ENCODE data around the gene ALKBH8.
"Not testable (repeated sequence)": the region's sequence is repeated elsewhere in the genome, so short reads cannot be mapped to it uniquely, and the experiment has no call there.

Gene ALKBH8

DNA sequence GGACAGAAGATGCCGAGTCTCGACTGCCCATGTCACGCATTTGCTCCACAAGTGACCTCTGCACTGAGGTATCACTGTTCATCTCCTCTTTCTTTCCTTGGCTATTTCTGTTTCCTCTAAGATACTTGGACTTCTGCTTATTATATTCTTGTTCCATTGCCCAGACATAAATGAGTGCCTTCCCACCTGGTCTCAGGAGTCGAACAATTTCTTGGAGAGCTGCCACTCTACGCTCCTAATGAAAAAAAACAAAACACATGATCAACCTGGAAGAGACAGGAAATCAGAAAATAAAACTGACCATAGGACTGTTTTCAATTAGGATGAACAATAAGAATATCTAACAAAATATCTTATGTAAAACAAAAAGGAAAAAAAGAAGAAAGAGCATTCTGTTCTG, 60.6 kb downstream of the ALKBH8 start:
- no peak for FAIRE-seq

GRCh38 chr11:107501713-107502112, 63.8 kb downstream of the ALKBH8 start:
- no peak for FAIRE-seq

- FAIRE-seq, result not testable (repeated sequence)
Measured at GRCh38 chr11:107497371-107497770, 68.2 kb downstream of the ALKBH8 start.

GRCh38 chr11:107496011-107496410, 69.5 kb downstream of the ALKBH8 start:
- no peak for FAIRE-seq

GRCh38 chr11:107494055-107494454, 71.5 kb downstream of the ALKBH8 start:
- FAIRE-seq, result no peak

GRCh38 chr11:107493117-107493516, 72.4 kb downstream of the ALKBH8 start:
- FAIRE-seq, result no peak

DNA sequence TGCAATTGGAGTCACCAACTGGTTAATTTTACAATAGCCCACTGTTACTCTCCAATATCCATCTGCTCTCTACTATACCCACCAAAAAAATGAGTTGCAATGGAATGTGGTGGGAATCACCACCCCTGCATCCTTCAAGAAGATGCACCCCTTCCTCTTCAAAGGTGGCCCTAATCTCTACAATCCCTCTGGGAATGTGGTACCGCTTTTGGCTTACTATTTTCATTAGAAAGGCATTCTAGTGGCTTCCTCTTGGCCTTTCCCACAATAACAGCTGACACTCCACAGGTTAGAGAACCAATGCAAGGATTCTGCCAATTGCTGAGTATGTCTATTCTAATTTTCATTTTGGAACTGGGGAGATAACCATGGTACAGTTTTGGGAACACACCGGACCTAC, 74.7 kb downstream of the ALKBH8 start:
- no peak for FAIRE-seq

DNA sequence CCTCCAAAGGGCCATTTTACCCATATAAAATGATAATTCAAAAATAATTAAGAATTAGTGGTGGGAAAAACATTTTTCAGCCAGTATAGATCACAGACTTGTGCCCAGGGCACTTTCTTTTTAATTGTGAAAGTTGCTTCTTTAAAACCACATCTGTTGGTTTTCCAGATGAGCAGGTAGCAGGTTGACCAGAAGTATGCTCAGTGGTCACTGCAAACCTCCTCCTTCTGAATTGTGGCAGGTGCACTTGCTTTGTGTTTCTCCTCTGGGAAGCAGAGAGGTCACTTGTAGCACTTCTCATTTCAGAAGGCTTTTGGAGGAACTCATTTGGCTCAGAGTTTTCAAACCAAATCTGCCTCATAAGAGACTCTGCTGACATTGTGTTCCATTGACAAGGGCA, 83.3 kb downstream of the ALKBH8 start:
- no peak for FAIRE-seq

- FAIRE-seq, result no peak
Measured at GRCh38 chr11:107478922-107479321, 86.6 kb downstream of the ALKBH8 start.

- no peak for FAIRE-seq
Measured at GRCh38 chr11:107477820-107478219, 87.7 kb downstream of the ALKBH8 start.

GRCh38 chr11:107473792-107474191, 91.7 kb downstream of the ALKBH8 start:
- no peak for FAIRE-seq

GRCh38 chr11:107472966-107473365, 92.6 kb downstream of the ALKBH8 start:
- no peak for FAIRE-seq

GRCh38 chr11:107468596-107468995, 96.9 kb downstream of the ALKBH8 start:
- no peak for FAIRE-seq

DNA sequence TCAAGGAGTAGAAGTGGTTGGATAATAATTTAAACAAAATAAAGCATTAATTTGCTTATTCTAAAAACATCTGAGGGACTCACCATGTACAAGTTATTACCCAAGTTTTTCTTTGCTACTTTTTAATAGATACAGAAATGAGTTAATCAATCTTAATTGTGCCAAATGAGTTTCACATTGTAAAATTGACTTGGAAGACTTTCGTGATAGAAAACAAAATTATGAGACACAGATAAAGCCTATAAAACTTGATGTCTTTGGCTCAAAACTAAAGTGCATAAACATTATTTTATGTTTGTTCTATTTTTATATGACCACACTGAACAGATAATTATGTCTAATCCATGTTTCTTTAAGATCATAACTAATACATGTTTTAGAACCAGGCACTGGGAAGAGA, 97.8 kb downstream of the ALKBH8 start:
- no peak for FAIRE-seq

- FAIRE-seq, result not testable (repeated sequence)
Measured at GRCh38 chr11:107466275-107466866, 99.2 kb downstream of the ALKBH8 start.

DNA sequence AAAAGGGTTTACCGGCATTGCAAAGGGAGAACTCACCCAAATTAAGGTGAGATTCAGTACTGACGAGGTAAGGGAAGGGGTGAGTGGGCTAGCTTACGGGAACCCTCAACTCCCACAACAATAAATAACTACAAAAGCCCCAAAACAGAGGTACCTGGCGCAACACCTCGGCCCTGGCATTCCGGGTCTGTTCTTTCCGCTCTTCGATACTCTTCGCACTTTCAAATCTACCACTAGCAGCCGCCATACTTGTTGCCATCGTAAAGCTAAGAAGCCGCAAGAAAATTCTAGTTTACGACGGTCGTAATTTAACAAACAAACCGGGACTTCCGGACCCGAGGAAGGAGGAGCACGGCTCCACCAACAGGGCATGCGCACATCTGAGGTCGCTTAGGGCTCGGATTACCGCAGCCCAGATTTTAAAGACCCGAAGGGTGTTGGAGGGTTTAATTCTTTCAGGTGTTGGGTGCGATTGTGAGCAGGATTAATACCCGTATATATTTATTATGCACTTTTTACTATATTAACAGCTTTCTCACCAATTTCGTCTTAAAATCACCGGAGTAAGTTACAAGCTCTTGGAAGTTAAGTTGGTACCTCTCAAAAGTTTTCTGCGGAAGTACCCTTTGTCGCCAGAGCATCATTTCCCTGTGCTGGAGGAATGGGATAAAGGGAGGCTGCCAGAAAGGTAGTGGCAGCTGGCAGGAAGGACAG, 107.8 kb downstream of the ALKBH8 start, which contains the start of gene CWF19L2:
Gene CWF19L2 (minus strand): TSS at position 268 of the 714 bp plus-strand sequence. CDS start 9 bp downstream, at position 259.
- FAIRE-seq, result peak; percentile 99

GRCh38 chr11:107457205-107457557, 108.4 kb downstream of the ALKBH8 start:
- no peak for FAIRE-seq

GRCh38 chr11:107453594-107454286, 111.8 kb downstream of the ALKBH8 start:
- FAIRE-seq, result no peak
